Daoy (cell line): ENCODE measurements around the gene TPRN. TPM values are rescaled to one million over a fixed set of nuclear protein-coding genes. Genes with fewer than 3 reads are reported as not detected.

Experiments
- DNase-seq: peaks from one replicate; pipeline ENCODE4 v3.0.0-alpha.2; 2015; ENCODE audit warnings: low read depth
- total RNA-seq: library from RNA; depleted of rRNA; stranded (reverse); fragments of >200 nt; shearing (Covaris generic); gene quantifications from 2 replicates; pipeline ENCODE4 v1.2.3, GENCODE V29; 2014

Gene TPRN
- total RNA-seq, 1 experiment from 2014 or later = 11.7 TPM

- no peak for DNase-seq
Measured at GRCh38 chr9:137236936-137237421, 36.4 kb upstream of the TPRN start.

- DNase-seq = peak; percentile 91
Measured at GRCh38 chr9:137236238-137236935, 35.8 kb upstream of the TPRN start.

- DNase-seq = no peak
Measured at GRCh38 chr9:137235424-137236237, 35.1 kb upstream of the TPRN start.

GRCh38 chr9:137234758-137235423 lies 34.4 kb upstream of the TPRN start:
- DNase-seq = no peak

- no peak for DNase-seq
Measured at GRCh38 chr9:137234055-137234697, 33.6 kb upstream of the TPRN start.

GRCh38 chr9:137233143-137233980 lies 32.8 kb upstream of the TPRN start:
- no peak for DNase-seq

GRCh38 chr9:137232510-137232909 lies 32.0 kb upstream of the TPRN start:
- no peak for DNase-seq

- DNase-seq = no peak
Measured at GRCh38 chr9:137232101-137232500, 31.6 kb upstream of the TPRN start.

- no peak for DNase-seq
Measured at GRCh38 chr9:137231372-137232039, 31.0 kb upstream of the TPRN start.

- no peak for DNase-seq
Measured at GRCh38 chr9:137230705-137231371, 30.3 kb upstream of the TPRN start, which contains the start of gene SLC34A3. Gene SLC34A3 (plus strand): TSS chr9:137230901. CDS start chr9:137231703, 802 bp downstream.

- no peak for DNase-seq
Measured at GRCh38 chr9:137229903-137230704, 29.6 kb upstream of the TPRN start.

GRCh38 chr9:137228968-137229896 lies 28.7 kb upstream of the TPRN start:
- no peak for DNase-seq

- no peak for DNase-seq
Measured at GRCh38 chr9:137228506-137228967, 28.0 kb upstream of the TPRN start.

- DNase-seq = no peak
Measured at GRCh38 chr9:137227853-137228505, 27.4 kb upstream of the TPRN start.

- DNase-seq = peak; percentile 90
Measured at GRCh38 chr9:137227054-137227852, 26.7 kb upstream of the TPRN start, which contains the start of gene RNF224. Gene RNF224 (plus strand): TSS chr9:137227502. CDS start chr9:137228336, 834 bp downstream.
